Measurements from ENCODE around the gene IL11RA. TPM values are rescaled to one million over a fixed set of nuclear protein-coding genes. Genes with fewer than 3 reads are reported as not detected.

IL11RA gene
- 10 to 100 TPM; 26.5 to 26.7 TPM for total RNA-seq

- Mint-ChIP-seq H3K4me3 (no peak within 1 kb of the TSS), H3K27ac (no peak within 1 kb of the TSS), H3K4me1 (peaks cover 25% of the 10 kb centered on the region), H3K27me3 (no peaks in the 10 kb centered on the region), H3K36me3 (peaks cover 17% of the 10 kb centered on the region), H3K9me3 (ENCODE audit: low read depth) (no peaks in the 10 kb centered on the region)
- peak; percentile 62 for DNase-seq
- ATAC-seq: peak; percentile 35
- CTCF ChIA-PET: interaction anchor here (0.6 to 10.7 kb wide), 4 partner anchors 8 to 475 kb away, joined by 3 to 124 read pairs (median 3); partner anchors contain the start of gene CCL27
Observed at GRCh38 chr9:34651876-34652601, at the start of gene IL11RA. Gene IL11RA (plus strand): TSS chr9:34652185. CDS start chr9:34655218, 3,033 bp downstream.

- no peak overlapping the region for H3K4me3 Mint-ChIP-seq
- CTCF ChIA-PET: interaction anchor here (0.6 to 6.3 kb wide), 33 partner anchors 8 to 389 kb away, joined by 3 to 55 read pairs (median 4); partner anchors contain the start of genes ARID3C, DCTN3, GALT and RPP25L
- H3K27me3 Mint-ChIP-seq: peaks cover 12% of the 10 kb centered on the region
- no peak overlapping the region for H3K27ac Mint-ChIP-seq
- peak; percentile 92 for ATAC-seq
- no peaks in the 10 kb centered on the region for H3K9me3 Mint-ChIP-seq (ENCODE audit: low read depth)
- no peaks in the 10 kb centered on the region for H3K36me3 Mint-ChIP-seq
- H3K4me1 Mint-ChIP-seq: no peaks in the 10 kb centered on the region
- DNase-seq: peak; percentile 86
Observed at GRCh38 chr9:34603610-34604231, 48.3 kb upstream of the IL11RA start.

- Mint-ChIP-seq H3K27ac (no peak overlapping the region), H3K36me3 (no peaks in the 10 kb centered on the region), H3K4me1 (peaks cover 9% of the 10 kb centered on the region), H3K9me3 (ENCODE audit: low read depth) (no peaks in the 10 kb centered on the region), H3K4me3 (no peak overlapping the region), H3K27me3 (peaks cover 12% of the 10 kb centered on the region)
- CTCF ChIA-PET: interaction anchor here (1.3 to 6.3 kb wide), 5 partner anchors 11 to 202 kb away, joined by 3 to 55 read pairs (median 5); partner anchors contain the start of gene SIGMAR1
- DNase-seq: no peak
- ATAC-seq: no peak
Observed at GRCh38 chr9:34606190-34606589, 45.8 kb upstream of the IL11RA start.

- CTCF ChIA-PET: interaction anchor here (1.3 to 6.3 kb wide), 3 partner anchors 12 to 29 kb away, joined by 3 to 55 read pairs (median 4); partner anchors contain the start of gene SIGMAR1
- H3K9me3 Mint-ChIP-seq (ENCODE audit: low read depth): no peaks in the 10 kb centered on the region
Observed at GRCh38 chr9:34606905-34607304, 45.1 kb upstream of the IL11RA start.

GRCh38 chr9:34607331-34607730 lies 44.7 kb upstream of the IL11RA start:
- Mint-ChIP-seq H3K4me3 (no peak overlapping the region), H3K27me3 (peaks cover 8% of the 10 kb centered on the region), H3K27ac (no peak overlapping the region), H3K4me1 (peaks cover 14% of the 10 kb centered on the region), H3K36me3 (no peaks in the 10 kb centered on the region), H3K9me3 (ENCODE audit: low read depth) (no peaks in the 10 kb centered on the region)
- DNase-seq: no peak
- CTCF ChIA-PET: interaction anchor here (1.3 to 6.3 kb wide), 3 partner anchors 12 to 29 kb away, joined by 3 to 55 read pairs (median 4); partner anchors contain the start of gene SIGMAR1
- no peak for ATAC-seq

More at GRCh38 chr9:34606905-34607304, 45.1 kb upstream of the IL11RA start:
- DNase-seq (no peak), ATAC-seq (no peak)
- Mint-ChIP-seq H3K27me3 (peaks cover 8% of the 10 kb centered on the region), H3K4me3 (no peak overlapping the region), H3K4me1 (peaks cover 12% of the 10 kb centered on the region), H3K27ac (no peak overlapping the region), H3K36me3 (no peaks in the 10 kb centered on the region)

- peaks cover 23% of the 10 kb centered on the region for H3K4me1 Mint-ChIP-seq
- H3K36me3 Mint-ChIP-seq: peaks cover 10% of the 10 kb centered on the region
- no peaks in the 10 kb centered on the region for H3K9me3 Mint-ChIP-seq (ENCODE audit: low read depth)
- peak overlapping the region; percentile 82 for H3K4me3 Mint-ChIP-seq
- DNase-seq: no peak
- H3K27me3 Mint-ChIP-seq: no peaks in the 10 kb centered on the region
- H3K27ac Mint-ChIP-seq: no peak overlapping the region
- no peak for ATAC-seq
- CTCF ChIA-PET: interaction anchor here (1.0 to 16.1 kb wide), 7 partner anchors 8 to 232 kb away, joined by 3 to 293 read pairs (median 5); partner anchors contain the start of genes ARID3C, DCTN3 and SIGMAR1
Observed at GRCh38 chr9:34610434-34611206, 41.4 kb upstream of the IL11RA start.

- Mint-ChIP-seq H3K36me3 (peaks cover 10% of the 10 kb centered on the region), H3K9me3 (ENCODE audit: low read depth) (no peaks in the 10 kb centered on the region), H3K4me3 (peak overlapping the region; percentile 82), H3K27me3 (no peaks in the 10 kb centered on the region), H3K4me1 (peaks cover 23% of the 10 kb centered on the region), H3K27ac (peak overlapping the region; percentile 88)
- ATAC-seq (no peak), DNase-seq (no peak)
- CTCF ChIA-PET: interaction anchor here (1.0 to 16.1 kb wide), 10 partner anchors 9 to 232 kb away, joined by 3 to 293 read pairs (median 5); partner anchors contain the start of genes ARID3C, DCTN3, GALT and SIGMAR1
Observed at GRCh38 chr9:34611251-34611810, 40.7 kb upstream of the IL11RA start.

- peak within 1 kb of the TSS; percentile 82 for H3K4me3 Mint-ChIP-seq
- H3K27me3 Mint-ChIP-seq: no peaks in the 10 kb centered on the region
- ATAC-seq: peak; percentile 96
- no peaks in the 10 kb centered on the region for H3K9me3 Mint-ChIP-seq (ENCODE audit: low read depth)
- H3K27ac Mint-ChIP-seq: peak within 1 kb of the TSS; percentile 88
- DNase-seq: peak; percentile 87
- peaks cover 23% of the 10 kb centered on the region for H3K4me1 Mint-ChIP-seq
- CTCF ChIA-PET: interaction anchor here (0.6 to 16.1 kb wide), 15 partner anchors 8 to 234 kb away, joined by 3 to 293 read pairs (median 5); partner anchors contain the start of genes ARID3C, DCTN3, GALT and SIGMAR1
- H3K36me3 Mint-ChIP-seq: peaks cover 11% of the 10 kb centered on the region
Observed at GRCh38 chr9:34611811-34612787, 39.9 kb upstream of the IL11RA start, which contains the start of gene RPP25L. Gene RPP25L (minus strand): TSS chr9:34612097. CDS start chr9:34611296, 801 bp downstream.

- peak overlapping the region; percentile 82 for H3K4me3 Mint-ChIP-seq
- H3K27me3 Mint-ChIP-seq: no peaks in the 10 kb centered on the region
- H3K36me3 Mint-ChIP-seq: peaks cover 14% of the 10 kb centered on the region
- H3K27ac Mint-ChIP-seq: peak overlapping the region; percentile 83
- ATAC-seq (peak; percentile 54), DNase-seq (peak; percentile 83)
- peaks cover 23% of the 10 kb centered on the region for H3K4me1 Mint-ChIP-seq
- no peaks in the 10 kb centered on the region for H3K9me3 Mint-ChIP-seq (ENCODE audit: low read depth)
- CTCF ChIA-PET: interaction anchor here (0.6 to 16.1 kb wide), 16 partner anchors 8 to 235 kb away, joined by 3 to 293 read pairs (median 5); partner anchors contain the start of genes ARID3C, DCTN3, GALT and SIGMAR1
Observed at GRCh38 chr9:34612788-34613390, 39.1 kb upstream of the IL11RA start.

GRCh38 chr9:34615132-34615531 lies 36.9 kb upstream of the IL11RA start:
- no peak for DNase-seq
- Mint-ChIP-seq H3K4me3 (no peak overlapping the region), H3K27ac (no peak overlapping the region), H3K4me1 (peaks cover 37% of the 10 kb centered on the region), H3K9me3 (ENCODE audit: low read depth) (no peaks in the 10 kb centered on the region), H3K27me3 (no peaks in the 10 kb centered on the region), H3K36me3 (peaks cover 14% of the 10 kb centered on the region)
- no peak for ATAC-seq
- CTCF ChIA-PET: interaction anchor here (0.8 to 16.1 kb wide), 3 partner anchors 12 to 87 kb away, joined by 3 to 293 read pairs (median 10); partner anchors contain the start of genes ARID3C and SIGMAR1

All from activated CD8-positive, alpha-beta memory T cell treated with anti-CD3 and anti-CD28 coated beads, Interleukin-2, amount 10 ng/mL, durations not matched to agents 7 days and 5 days (primary cell).